ENCODE measurements around the gene NIPBL. TPM values are rescaled to one million over a fixed set of nuclear protein-coding genes. Genes with fewer than 3 reads are reported as not detected.

NIPBL gene
- total and polyA plus RNA-seq, 2 experiments from 2014 or later = 18.5 to 35.0 TPM

DNA sequence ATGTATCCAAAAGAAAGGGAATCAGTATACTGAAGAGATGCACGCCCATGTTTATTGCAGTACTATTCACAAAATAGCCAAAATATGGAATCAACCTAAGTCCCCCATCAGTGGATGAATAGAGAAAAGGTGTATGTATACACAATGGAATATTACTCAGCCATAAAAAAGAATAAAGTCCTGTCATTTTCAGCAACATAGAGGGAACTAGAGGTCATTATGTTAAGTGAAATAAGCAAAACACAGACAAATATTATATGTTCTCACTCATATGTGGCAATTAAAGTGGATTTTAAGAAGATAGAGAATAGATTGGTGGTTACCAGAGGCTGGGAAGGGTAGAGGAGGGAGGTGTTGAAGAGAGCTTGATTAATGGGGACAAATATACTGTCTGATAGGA, 88.6 kb downstream of the NIPBL start:
- H3K9me2 ChIP-seq (replicated peaks; ENCODE audit: insufficient read depth) = no peaks in the 10 kb centered on the region
- H3K27me3 ChIP-seq = no peaks in the 10 kb centered on the region
- H3K4me1 ChIP-seq (ENCODE audit: insufficient read depth) = no peaks in the 10 kb centered on the region
- no peak overlapping the region for H3K4me2 ChIP-seq
- no peak overlapping the region for H3K4me3 ChIP-seq
- DNase-seq (ENCODE audit: low spot score) = no peak
- 97% methylated on average over 1 of the region's 1 CpG for WGBS (ENCODE audit: low lambda C conversion rate, missing lambda C conversion rate)
- no peak overlapping the region for H2AFZ ChIP-seq
- H4K20me1 ChIP-seq (ENCODE audit: insufficient read depth, poor library complexity, severe bottlenecking) = no peaks in the 10 kb centered on the region
- no peaks in the 10 kb centered on the region for H3K79me2 ChIP-seq
- TF ChIP-seq EZH2 (IDR thresholded peaks at IDR 0.05; ENCODE audit: borderline replicate concordance) = no peak
- TF ChIP-seq, protein P1, sequence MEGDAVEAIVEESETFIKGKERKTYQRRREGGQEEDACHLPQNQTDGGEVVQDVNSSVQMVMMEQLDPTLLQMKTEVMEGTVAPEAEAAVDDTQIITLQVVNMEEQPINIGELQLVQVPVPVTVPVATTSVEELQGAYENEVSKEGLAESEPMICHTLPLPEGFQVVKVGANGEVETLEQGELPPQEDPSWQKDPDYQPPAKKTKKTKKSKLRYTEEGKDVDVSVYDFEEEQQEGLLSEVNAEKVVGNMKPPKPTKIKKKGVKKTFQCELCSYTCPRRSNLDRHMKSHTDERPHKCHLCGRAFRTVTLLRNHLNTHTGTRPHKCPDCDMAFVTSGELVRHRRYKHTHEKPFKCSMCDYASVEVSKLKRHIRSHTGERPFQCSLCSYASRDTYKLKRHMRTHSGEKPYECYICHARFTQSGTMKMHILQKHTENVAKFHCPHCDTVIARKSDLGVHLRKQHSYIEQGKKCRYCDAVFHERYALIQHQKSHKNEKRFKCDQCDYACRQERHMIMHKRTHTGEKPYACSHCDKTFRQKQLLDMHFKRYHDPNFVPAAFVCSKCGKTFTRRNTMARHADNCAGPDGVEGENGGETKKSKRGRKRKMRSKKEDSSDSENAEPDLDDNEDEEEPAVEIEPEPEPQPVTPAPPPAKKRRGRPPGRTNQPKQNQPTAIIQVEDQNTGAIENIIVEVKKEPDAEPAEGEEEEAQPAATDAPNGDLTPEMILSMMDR (IDR thresholded peaks at IDR 0.05; ENCODE audit: poor library complexity) = no peak
- no peak for TF ChIP-seq EZH2phosphoT487 (IDR thresholded peaks at IDR 0.05; ENCODE audit: low read depth, severe bottlenecking, unreplicated experiment)
- no peak overlapping the region for H3K27ac ChIP-seq
- peaks cover 8% of the 10 kb centered on the region for H3K36me3 ChIP-seq (replicated peaks; ENCODE audit: insufficient read depth, low read depth)
- H3K9me3 ChIP-seq (ENCODE audit: low read depth) = no peaks in the 10 kb centered on the region

DNA sequence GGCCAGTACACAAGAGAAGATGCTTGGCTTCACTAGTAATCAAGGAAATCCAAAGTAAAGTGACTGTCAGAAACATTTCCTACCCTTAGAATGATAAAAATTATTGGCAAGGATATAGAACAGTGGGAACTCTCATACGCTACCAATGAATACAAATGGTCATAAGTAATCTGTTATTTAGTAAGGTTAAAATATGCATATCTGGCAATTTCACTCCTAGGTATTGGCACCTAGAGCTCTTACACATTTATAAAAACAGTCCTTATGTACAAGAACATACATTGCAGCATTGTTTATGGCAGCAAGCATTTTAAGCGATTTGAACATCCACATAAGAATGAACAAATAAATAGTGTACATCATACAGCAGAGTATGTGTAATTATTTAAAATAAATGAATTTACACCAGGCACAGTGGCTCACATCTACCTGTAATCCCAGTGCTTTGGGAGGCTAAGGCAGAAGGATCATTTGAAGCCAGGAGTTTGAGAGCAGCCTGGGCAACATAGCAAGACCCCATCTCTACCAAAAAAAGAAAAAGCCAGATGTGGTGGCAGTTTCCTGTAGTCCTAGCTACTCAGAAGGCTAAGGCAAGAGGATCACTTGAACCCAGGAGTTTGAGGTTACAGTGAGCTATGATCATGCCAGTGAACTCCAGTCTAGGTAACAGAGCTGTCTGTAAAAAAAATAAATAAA, 93.3 kb downstream of the NIPBL start:
- TF ChIP-seq EZH2phosphoT487 (IDR thresholded peaks at IDR 0.05; ENCODE audit: low read depth, severe bottlenecking, unreplicated experiment) = no peak
- TF ChIP-seq EZH2 (IDR thresholded peaks at IDR 0.05; ENCODE audit: borderline replicate concordance) = no peak
- TF ChIP-seq, protein P1 (IDR thresholded peaks at IDR 0.05; ENCODE audit: poor library complexity) = no peak
- H3K36me3 ChIP-seq (replicated peaks; ENCODE audit: insufficient read depth, low read depth) = peaks cover under 1% of the 10 kb centered on the region
- no peaks in the 10 kb centered on the region for H3K9me3 ChIP-seq (ENCODE audit: low read depth)
- no peaks in the 10 kb centered on the region for H3K4me1 ChIP-seq (ENCODE audit: insufficient read depth)
- no peaks in the 10 kb centered on the region for H3K9me2 ChIP-seq (replicated peaks; ENCODE audit: insufficient read depth)
- H4K20me1 ChIP-seq (ENCODE audit: insufficient read depth, poor library complexity, severe bottlenecking) = no peaks in the 10 kb centered on the region
- no peak overlapping the region for H3K4me3 ChIP-seq
- H3K4me2 ChIP-seq = no peak overlapping the region
- peaks cover 3% of the 10 kb centered on the region for H3K79me2 ChIP-seq
- H3K27me3 ChIP-seq = no peaks in the 10 kb centered on the region
- no peak for DNase-seq (ENCODE audit: low spot score)
- H3K27ac ChIP-seq = no peak overlapping the region
- 100% methylated on average over 2 of the region's 2 CpGs for WGBS (ENCODE audit: low lambda C conversion rate, missing lambda C conversion rate)
- H2AFZ ChIP-seq = no peak overlapping the region

DNA sequence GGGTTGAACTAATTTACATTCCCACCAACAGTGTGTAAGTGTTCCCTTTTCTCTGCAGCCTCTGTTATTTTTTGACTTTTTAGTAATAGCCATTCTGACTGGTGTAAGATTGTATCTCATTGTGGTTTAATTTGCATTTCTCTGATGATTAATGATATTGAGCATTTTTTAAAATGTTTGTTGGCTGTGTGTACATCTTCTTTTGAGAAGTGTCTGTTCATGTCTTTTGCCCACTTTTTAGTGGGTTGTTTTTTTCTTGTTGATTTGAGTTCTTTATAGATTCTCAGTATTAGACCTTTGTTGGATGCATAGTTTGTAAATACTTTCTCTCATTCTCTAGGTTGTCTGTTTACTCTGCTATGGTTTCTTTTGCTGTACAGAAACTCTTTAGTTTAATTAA, 101.6 kb downstream of the NIPBL start:
- Histone ChIP-seq H3K79me2 (peaks cover 71% of the 10 kb centered on the region), H3K9me3 (ENCODE audit: low read depth) (no peaks in the 10 kb centered on the region), H3K4me2 (no peak overlapping the region), H3K4me1 (ENCODE audit: insufficient read depth) (no peaks in the 10 kb centered on the region), H3K4me3 (no peak overlapping the region), H2AFZ (no peak overlapping the region), H3K9me2 (replicated peaks; ENCODE audit: insufficient read depth) (no peaks in the 10 kb centered on the region), H3K27ac (no peak overlapping the region), H3K36me3 (replicated peaks; ENCODE audit: insufficient read depth, low read depth) (no peaks in the 10 kb centered on the region), H4K20me1 (ENCODE audit: insufficient read depth, poor library complexity, severe bottlenecking) (peaks cover 6% of the 10 kb centered on the region), H3K27me3 (no peaks in the 10 kb centered on the region)
- TF ChIP-seq EZH2phosphoT487 (IDR thresholded peaks at IDR 0.05; ENCODE audit: low read depth, severe bottlenecking, unreplicated experiment) = no peak
- no peak for DNase-seq (ENCODE audit: low spot score)

DNA sequence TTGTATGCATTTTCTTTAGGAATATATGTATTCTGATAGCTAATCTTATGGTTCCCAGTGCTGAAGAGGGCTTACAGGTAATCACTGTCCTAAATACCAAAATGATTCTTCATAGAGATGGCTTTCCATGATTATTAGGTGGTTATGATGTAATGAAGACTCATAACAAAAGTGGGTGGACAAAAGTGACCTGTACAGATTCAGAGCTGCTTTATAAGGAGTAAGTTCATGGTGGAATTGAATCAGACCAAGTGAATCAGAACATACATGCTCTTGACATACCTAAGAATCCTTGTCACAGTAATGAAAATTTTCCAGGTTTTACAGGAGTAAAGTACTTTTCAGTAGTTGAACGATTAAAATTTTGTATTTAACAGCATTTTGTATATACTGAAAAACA, 105.6 kb downstream of the NIPBL start:
- Histone ChIP-seq H3K9me3 (ENCODE audit: low read depth) (no peaks in the 10 kb centered on the region), H3K9me2 (replicated peaks; ENCODE audit: insufficient read depth) (no peaks in the 10 kb centered on the region), H4K20me1 (ENCODE audit: insufficient read depth, poor library complexity, severe bottlenecking) (peaks cover 11% of the 10 kb centered on the region), H3K27ac (no peak overlapping the region), H3K79me2 (peaks cover 79% of the 10 kb centered on the region), H3K4me2 (no peak overlapping the region), H3K36me3 (replicated peaks; ENCODE audit: insufficient read depth, low read depth) (no peaks in the 10 kb centered on the region), H3K27me3 (no peaks in the 10 kb centered on the region), H3K4me1 (ENCODE audit: insufficient read depth) (no peaks in the 10 kb centered on the region), H3K4me3 (no peak overlapping the region), H2AFZ (no peak overlapping the region)
- 90% methylated on average over 1 of the region's 1 CpG for WGBS (ENCODE audit: low lambda C conversion rate, missing lambda C conversion rate)
- TF ChIP-seq EZH2 (IDR thresholded peaks at IDR 0.05; ENCODE audit: borderline replicate concordance) = no peak
- TF ChIP-seq, protein P1 (IDR thresholded peaks at IDR 0.05; ENCODE audit: poor library complexity) = no peak
- no peak for TF ChIP-seq EZH2phosphoT487 (IDR thresholded peaks at IDR 0.05; ENCODE audit: low read depth, severe bottlenecking, unreplicated experiment)
- DNase-seq (ENCODE audit: low spot score) = no peak

Data from hepatocyte (in vitro differentiated cells).